HG02885 (cell line): ENCODE data around the gene TPSD1.
"Not testable (repeated sequence)": the region's sequence is repeated elsewhere in the genome, so short reads cannot be mapped to it uniquely, and the experiment has no call there.

Source experiments
- ATAC-seq: cut with Tn5 transposase; IDR thresholded peaks from one replicate; pipeline ENCODE4 v1.9.1; 2021; ENCODE audit warnings: mild to moderate bottlenecking; ENCODE audit not compliant: unreplicated experiment, poor library complexity

Gene TPSD1

GRCh38 chr16:1293921-1294656 lies 38.2 kb downstream of the TPSD1 start:
- no peak for ATAC-seq

DNA sequence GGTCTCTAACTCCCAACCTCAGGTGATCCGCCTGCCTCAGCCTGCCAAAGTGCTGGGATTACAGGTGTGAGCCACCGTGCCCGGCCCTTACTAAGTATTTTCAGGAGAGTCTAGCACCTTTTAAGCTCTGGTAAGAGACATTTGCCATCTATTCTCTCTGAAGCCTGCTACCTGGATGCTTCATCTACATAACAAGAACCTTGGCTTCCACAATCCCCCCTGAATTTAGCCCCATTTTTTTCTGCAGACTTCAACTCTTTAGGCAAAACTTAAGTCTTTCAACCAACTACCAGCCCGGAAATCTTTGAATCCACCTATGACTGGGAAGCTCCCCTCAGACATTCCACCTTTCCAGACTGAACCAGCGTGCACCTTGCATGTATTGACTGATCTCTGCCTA lies 39.6 kb downstream of the TPSD1 start:
- ATAC-seq, result no peak

DNA sequence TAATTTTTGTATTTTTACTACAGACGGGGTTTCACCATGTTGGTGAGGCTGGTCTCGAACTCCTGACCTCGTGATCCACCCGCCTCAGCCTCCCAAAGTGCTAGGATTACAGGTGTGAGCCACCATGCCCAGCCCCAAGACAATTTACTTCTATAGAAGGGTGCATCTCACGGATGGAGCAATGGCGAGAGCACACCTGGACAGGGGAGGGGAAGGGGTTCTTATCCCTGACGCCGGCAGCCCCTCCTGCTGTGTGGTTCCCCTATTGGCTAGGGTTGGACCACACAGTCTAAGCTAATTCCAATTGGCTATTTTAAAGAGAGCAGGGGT lies 40.8 kb downstream of the TPSD1 start:
- ATAC-seq, result not testable (repeated sequence)

GRCh38 chr16:1297018-1297696 lies 41.3 kb downstream of the TPSD1 start:
- no peak for ATAC-seq

- ATAC-seq, result no peak
These were observed 42.5 kb downstream of the TPSD1 start for GRCh38 chr16:1298406-1298805.

GRCh38 chr16:1299012-1299867 lies 43.4 kb downstream of the TPSD1 start:
- ATAC-seq, result no peak

DNA sequence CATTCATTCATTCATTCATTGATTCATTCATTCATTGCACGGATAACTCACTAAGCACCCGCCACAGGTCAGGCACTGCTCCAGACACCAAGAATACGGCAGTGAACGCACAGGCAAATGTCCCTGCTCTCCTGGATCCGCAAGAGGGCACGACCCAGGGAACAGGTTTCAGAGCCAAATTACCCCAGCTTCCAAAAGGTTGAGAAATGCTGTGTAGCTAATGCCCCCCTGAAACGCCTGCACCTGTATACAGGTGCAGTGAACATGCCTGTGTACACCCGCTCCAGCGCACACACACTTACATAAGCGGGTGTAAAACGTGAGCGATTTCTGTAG lies 44.0 kb downstream of the TPSD1 start:
- no peak for ATAC-seq

DNA sequence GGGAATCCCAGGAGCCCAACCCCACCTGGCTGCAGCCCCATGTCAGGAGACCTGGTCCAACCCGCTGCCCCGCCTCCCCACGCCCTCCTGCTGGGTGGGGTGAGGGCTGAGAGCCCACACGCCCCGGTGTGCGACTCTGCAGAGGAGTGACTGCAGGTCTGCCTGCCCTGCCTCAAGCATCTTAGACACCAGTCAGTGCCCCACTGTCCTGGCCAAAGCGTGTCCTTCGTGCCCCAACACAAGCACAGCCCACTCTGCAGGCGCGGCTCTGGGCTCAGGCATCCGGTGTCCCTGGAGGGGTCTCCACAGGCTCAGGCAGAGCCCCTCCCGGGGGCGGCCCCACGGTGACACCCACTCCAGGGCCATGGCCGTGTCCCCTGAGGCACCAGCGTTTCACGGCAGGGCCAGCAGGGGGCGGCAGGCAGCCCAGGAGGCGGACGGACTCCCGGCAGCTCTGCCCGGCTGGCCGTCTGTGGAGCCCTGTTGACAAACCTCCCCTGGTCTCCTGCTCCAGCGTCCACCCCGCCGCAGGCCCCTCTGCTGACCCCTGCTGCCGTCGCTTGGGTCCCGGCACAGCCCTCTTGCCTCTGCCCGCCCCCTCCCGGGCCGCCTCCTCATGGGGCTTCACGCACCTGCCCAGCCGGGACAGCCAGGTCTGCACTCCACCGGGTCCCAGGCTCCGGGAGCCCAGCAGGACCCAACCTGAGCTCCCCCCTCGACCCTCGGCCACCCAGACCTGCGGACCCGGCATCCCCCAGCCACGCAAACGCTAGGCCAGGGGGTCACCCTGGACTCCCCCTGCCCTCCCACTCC lies 45.0 kb downstream of the TPSD1 start:
- no peak for ATAC-seq

- ATAC-seq, result no peak
These were observed 45.7 kb downstream of the TPSD1 start for GRCh38 chr16:1301562-1301961.

- no peak for ATAC-seq
These were observed 50.0 kb downstream of the TPSD1 start for GRCh38 chr16:1305823-1306222.

GRCh38 chr16:1306334-1306733 lies 50.5 kb downstream of the TPSD1 start:
- no peak for ATAC-seq

GRCh38 chr16:1308036-1308976 lies 52.4 kb downstream of the TPSD1 start:
- peak; percentile 28 for ATAC-seq
